Measurements from ENCODE around the gene PTGDR2.

- TF ChIP-seq CTCF (IDR thresholded peaks at IDR 0.05; ENCODE audit: low read depth, low read length): no peak
- TF ChIP-seq POLR2A (IDR thresholded peaks at IDR 0.05; ENCODE audit: extremely low read depth, insufficient read length): no peak
- no peak for TF ChIP-seq MYC (IDR thresholded peaks at IDR 0.05; ENCODE audit: low read depth, low read length)
These were observed 52.3 kb downstream of the PTGDR2 start for GRCh38 chr11:60803273-60803936.

Measured in NB4 (cell line).